ENCODE data around the gene RRP1. TPM values are rescaled to one million over a fixed set of nuclear protein-coding genes. Genes with fewer than 3 reads are reported as not detected.

RRP1 gene
- total RNA-seq, 4 donors from 2014 or later = 19.0 to 25.2 (median 20.8) TPM

GRCh38 chr21:43832158-43832550, 42.8 kb downstream of the RRP1 start:
- H3K4me3 ChIP-seq = no peak overlapping the region
- H3K27ac ChIP-seq = no peak overlapping the region
- H3K4me1 ChIP-seq = no peaks in the 10 kb centered on the region
- TF ChIP-seq POLR2AphosphoS5 (IDR thresholded peaks at IDR 0.05) (no peak), POLR2A (IDR thresholded peaks at IDR 0.05) (no peak), CTCF (IDR thresholded peaks at IDR 0.05) (no peak), EP300 (IDR thresholded peaks at IDR 0.05) (no peak)
- peaks cover 0 to 11% (median 0%) of the 10 kb centered on the region in 3 donors for H3K9me3 ChIP-seq
- WGBS, 2 donors (ENCODE audit: low coverage in 1 of 2) = 91 to 100% methylated on average over 1 to 9 of the region's 14 CpGs
- ATAC-seq = no peak
- no peaks in the 10 kb centered on the region for H3K36me3 ChIP-seq
- peaks cover 66% of the 10 kb centered on the region for H3K27me3 ChIP-seq

GRCh38 chr21:43832648-43833047, 43.3 kb downstream of the RRP1 start:
- Histone ChIP-seq H3K27me3 (peaks cover 66% of the 10 kb centered on the region), H3K27ac (no peak overlapping the region), H3K9me3 (peaks cover 0 to 11% (median 0%) of the 10 kb centered on the region in 3 donors), H3K4me1 (no peaks in the 10 kb centered on the region), H3K4me3 (no peak overlapping the region), H3K36me3 (no peaks in the 10 kb centered on the region)
- ATAC-seq = no peak
- 83% methylated on average over 1 of the region's 10 CpGs; no CpG with 5 or more reads in 1 of the 2 donors for WGBS, 2 donors (ENCODE audit: low coverage in 1 of 2)
- TF ChIP-seq POLR2AphosphoS5 (IDR thresholded peaks at IDR 0.05) (no peak), EP300 (IDR thresholded peaks at IDR 0.05) (no peak), CTCF (IDR thresholded peaks at IDR 0.05) (no peak), POLR2A (IDR thresholded peaks at IDR 0.05) (no peak)

- Histone ChIP-seq H3K27ac (no peak overlapping the region), H3K36me3 (no peaks in the 10 kb centered on the region), H3K9me3 (peaks cover 0 to 11% (median 0%) of the 10 kb centered on the region in 3 donors), H3K27me3 (peaks cover 62% of the 10 kb centered on the region), H3K4me3 (no peak overlapping the region), H3K4me1 (no peaks in the 10 kb centered on the region)
- no peak for ATAC-seq
- 73 to 75% methylated on average over 2 of the region's 30 CpGs for WGBS, 2 donors (ENCODE audit: low coverage in 1 of 2)
- TF ChIP-seq POLR2A (IDR thresholded peaks at IDR 0.05) (no peak), CTCF (IDR thresholded peaks at IDR 0.05) (no peak), EP300 (IDR thresholded peaks at IDR 0.05) (no peak), POLR2AphosphoS5 (IDR thresholded peaks at IDR 0.05) (no peak)
Measured at GRCh38 chr21:43834146-43834905, 44.9 kb downstream of the RRP1 start.

- Histone ChIP-seq H3K9me3 (peaks cover 0 to 11% (median 0%) of the 10 kb centered on the region in 3 donors), H3K27me3 (peaks cover 54% of the 10 kb centered on the region), H3K36me3 (no peaks in the 10 kb centered on the region), H3K4me3 (no peak overlapping the region), H3K4me1 (no peaks in the 10 kb centered on the region), H3K27ac (no peak overlapping the region)
- 44 to 80% methylated on average over 2 to 4 of the region's 15 CpGs for WGBS, 2 donors (ENCODE audit: low coverage in 1 of 2)
- no peak for TF ChIP-seq EP300 (IDR thresholded peaks at IDR 0.05)
- no peak for TF ChIP-seq POLR2A (IDR thresholded peaks at IDR 0.05)
- TF ChIP-seq POLR2AphosphoS5 (IDR thresholded peaks at IDR 0.05) = no peak
- no peak for TF ChIP-seq CTCF (IDR thresholded peaks at IDR 0.05)
- ATAC-seq = no peak
Measured at GRCh38 chr21:43835050-43835449, 45.7 kb downstream of the RRP1 start.

- Histone ChIP-seq H3K4me1 (no peaks in the 10 kb centered on the region), H3K27ac (no peak overlapping the region), H3K36me3 (no peaks in the 10 kb centered on the region), H3K4me3 (no peak overlapping the region), H3K9me3 (peaks cover 0 to 11% (median 0%) of the 10 kb centered on the region in 3 donors), H3K27me3 (peaks cover 46% of the 10 kb centered on the region)
- no peak for ATAC-seq
- TF ChIP-seq POLR2A (IDR thresholded peaks at IDR 0.05) = no peak
- TF ChIP-seq EP300 (IDR thresholded peaks at IDR 0.05) = no peak
- no peak for TF ChIP-seq CTCF (IDR thresholded peaks at IDR 0.05)
- TF ChIP-seq POLR2AphosphoS5 (IDR thresholded peaks at IDR 0.05) = no peak
- WGBS, 2 donors (ENCODE audit: low coverage in 1 of 2) = 86% methylated on average over 1 of the region's 6 CpGs; no CpG with 5 or more reads in 1 of the 2 donors
Measured at GRCh38 chr21:43835861-43836260, 46.5 kb downstream of the RRP1 start.
